Measurements from ENCODE around the gene ECE1. TPM values are rescaled to one million over a fixed set of nuclear protein-coding genes. Genes with fewer than 3 reads are reported as not detected.

ECE1 gene
- total RNA-seq, 2 experiments from 2014 or later: 95.6 to 101 TPM

DNA sequence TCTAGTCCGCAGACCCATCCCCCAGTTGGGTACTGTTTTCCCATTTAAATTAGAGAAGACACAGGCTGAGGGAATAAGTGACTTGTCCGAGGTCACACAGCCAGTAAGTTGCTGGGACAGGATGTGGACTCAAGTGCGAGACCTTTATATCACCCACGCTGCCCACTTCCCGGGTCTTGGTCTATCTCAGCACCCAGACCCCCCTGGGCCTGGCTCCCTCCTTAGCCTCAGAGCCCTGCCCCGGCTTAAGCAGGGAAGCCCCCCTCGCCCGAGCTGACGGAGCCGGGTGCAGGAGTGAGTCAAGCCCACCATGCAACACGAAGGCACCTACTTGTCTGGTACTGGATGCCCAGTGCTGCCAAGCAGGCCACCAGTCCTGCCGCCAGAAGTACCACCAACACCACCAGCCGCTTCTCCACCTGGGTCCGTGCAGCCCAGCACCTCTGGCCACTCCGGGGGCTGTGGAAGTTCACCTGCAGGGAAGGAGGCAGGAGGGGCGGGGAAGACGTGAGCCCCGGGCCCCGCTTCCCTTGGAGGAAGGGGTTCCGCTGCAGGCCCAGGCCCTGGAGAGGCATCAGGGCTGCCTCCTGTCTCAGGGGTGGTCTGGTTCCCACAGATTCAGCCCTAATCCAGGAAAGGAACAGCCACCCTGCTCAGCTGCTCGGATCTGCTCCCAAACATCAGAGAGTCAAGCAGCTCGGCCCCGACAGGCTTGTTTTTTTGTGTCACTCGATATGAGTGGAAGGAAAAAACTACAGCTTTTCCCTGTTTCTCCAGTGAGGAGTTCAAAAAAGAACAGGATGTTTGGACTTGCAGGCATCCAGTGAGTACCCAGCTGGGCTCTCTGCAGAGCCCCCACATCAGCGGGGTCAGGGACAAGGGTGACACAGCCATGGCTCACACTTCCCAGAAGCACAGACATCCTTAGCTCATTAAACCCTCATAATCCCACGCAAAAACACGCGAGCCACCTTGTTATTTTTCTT, 11.1 kb downstream of the ECE1 start:
- H3K27ac Mint-ChIP-seq: peak overlapping the region; percentile 76
- H3K27me3 Mint-ChIP-seq: no peaks in the 10 kb centered on the region
- no peak overlapping the region for H3K4me3 Mint-ChIP-seq
- H3K4me1 Mint-ChIP-seq: peaks cover 42% of the 10 kb centered on the region
- no peak for DNase-seq
- H3K9me3 Mint-ChIP-seq: no peaks in the 10 kb centered on the region
- H3K36me3 Mint-ChIP-seq: peaks cover 29% of the 10 kb centered on the region

DNA sequence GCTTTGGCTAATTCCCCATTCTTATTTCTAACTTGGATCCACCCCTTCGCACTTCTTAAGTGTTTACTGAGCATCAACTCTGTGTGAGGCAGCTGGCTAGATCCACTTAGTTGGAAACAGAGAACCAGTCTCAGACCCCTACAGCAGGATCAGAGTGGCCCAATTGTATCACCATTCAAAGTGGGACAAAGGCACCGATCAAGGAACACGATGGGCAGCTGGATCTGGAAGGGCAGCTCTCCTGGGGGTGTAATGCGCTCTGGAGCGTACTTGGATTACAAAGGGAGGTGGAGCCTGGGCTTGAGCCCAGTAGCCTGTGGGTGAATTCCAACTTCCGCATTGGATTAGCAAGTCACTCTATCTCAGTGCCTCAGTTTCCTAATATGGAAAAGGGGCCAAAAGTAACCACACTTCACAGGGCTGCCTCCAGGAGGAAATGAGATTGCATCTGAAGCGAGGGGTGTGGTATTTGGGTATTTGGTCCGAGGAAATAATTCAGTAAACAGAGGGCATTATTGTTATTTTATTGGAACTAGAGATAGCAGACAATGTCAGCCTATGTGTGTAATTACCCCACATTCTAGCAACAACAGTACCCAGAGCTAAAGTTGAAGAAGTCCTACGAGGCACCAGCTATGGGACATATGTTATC, 11.9 kb downstream of the ECE1 start:
- Mint-ChIP-seq H3K9me3 (no peaks in the 10 kb centered on the region), H3K4me3 (no peak overlapping the region), H3K27me3 (no peaks in the 10 kb centered on the region), H3K36me3 (peaks cover 26% of the 10 kb centered on the region), H3K27ac (no peak overlapping the region), H3K4me1 (peaks cover 40% of the 10 kb centered on the region)
- no peak for DNase-seq

DNA sequence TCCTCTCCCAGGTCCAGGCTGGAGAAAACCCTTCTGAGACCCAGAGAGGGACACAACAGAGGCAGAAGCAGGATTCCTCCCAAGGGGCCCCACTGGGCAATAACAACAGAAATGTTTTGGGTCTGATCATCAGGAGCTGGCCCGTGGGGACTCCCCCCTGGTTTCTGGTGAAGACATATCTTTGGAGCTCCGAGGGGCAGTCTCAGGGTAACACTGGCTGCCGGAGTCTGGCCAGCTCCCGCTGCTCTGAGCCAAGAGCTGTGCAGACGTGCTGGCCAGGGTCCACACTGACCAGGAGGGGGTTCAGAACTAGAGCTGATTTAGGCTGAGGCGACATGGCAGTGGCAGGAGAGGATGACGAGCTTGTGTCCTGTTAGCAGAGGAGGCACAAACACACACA, 13.1 kb downstream of the ECE1 start:
- no peak for DNase-seq
- Mint-ChIP-seq H3K9me3 (no peaks in the 10 kb centered on the region), H3K27ac (peak overlapping the region; percentile 36), H3K36me3 (peaks cover 29% of the 10 kb centered on the region), H3K4me3 (no peak overlapping the region), H3K27me3 (no peaks in the 10 kb centered on the region), H3K4me1 (peaks cover 37% of the 10 kb centered on the region)

DNA sequence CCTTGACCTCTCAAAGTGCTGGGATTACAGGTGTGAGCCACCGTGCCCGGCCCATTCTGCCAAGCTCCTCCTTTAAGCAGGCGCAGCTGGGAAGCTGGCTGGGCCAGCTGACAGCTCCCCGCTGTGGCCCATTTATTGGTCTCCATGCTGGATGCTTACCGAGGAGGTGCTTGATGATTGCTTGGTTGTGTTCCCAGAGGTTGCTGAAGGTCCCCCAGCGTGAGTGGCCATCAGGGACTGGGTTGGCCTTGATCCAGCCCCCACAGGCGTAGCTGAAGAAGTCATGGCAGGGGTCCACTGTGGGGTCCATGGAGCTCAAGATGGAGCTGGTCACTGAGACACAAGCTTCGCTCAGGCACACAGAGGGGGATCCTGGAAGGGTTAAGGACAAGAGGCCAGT, 17.7 kb downstream of the ECE1 start:
- peak overlapping the region; percentile 34 for H3K27ac Mint-ChIP-seq
- peaks cover 47% of the 10 kb centered on the region for H3K36me3 Mint-ChIP-seq
- no peak for DNase-seq
- H3K9me3 Mint-ChIP-seq: no peaks in the 10 kb centered on the region
- H3K27me3 Mint-ChIP-seq: no peaks in the 10 kb centered on the region
- peaks cover 29% of the 10 kb centered on the region for H3K4me1 Mint-ChIP-seq
- H3K4me3 Mint-ChIP-seq: no peak overlapping the region

GRCh38 chr1:21271550-21271949, 18.7 kb downstream of the ECE1 start:
- no peak overlapping the region for H3K27ac Mint-ChIP-seq
- no peaks in the 10 kb centered on the region for H3K9me3 Mint-ChIP-seq
- H3K4me1 Mint-ChIP-seq: peaks cover 28% of the 10 kb centered on the region
- H3K36me3 Mint-ChIP-seq: peaks cover 54% of the 10 kb centered on the region
- DNase-seq: no peak
- H3K27me3 Mint-ChIP-seq: no peaks in the 10 kb centered on the region
- H3K4me3 Mint-ChIP-seq: no peak overlapping the region

GRCh38 chr1:21270086-21270689, 20.1 kb downstream of the ECE1 start:
- Mint-ChIP-seq H3K4me3 (no peak overlapping the region), H3K27me3 (no peaks in the 10 kb centered on the region), H3K36me3 (peaks cover 54% of the 10 kb centered on the region), H3K27ac (peak overlapping the region; percentile 12), H3K9me3 (no peaks in the 10 kb centered on the region), H3K4me1 (peaks cover 19% of the 10 kb centered on the region)
- peak; percentile 78 for DNase-seq

GRCh38 chr1:21269461-21270085, 20.7 kb downstream of the ECE1 start:
- Mint-ChIP-seq H3K9me3 (no peaks in the 10 kb centered on the region), H3K27ac (no peak overlapping the region), H3K4me3 (no peak overlapping the region), H3K36me3 (peaks cover 55% of the 10 kb centered on the region), H3K27me3 (no peaks in the 10 kb centered on the region), H3K4me1 (peaks cover 13% of the 10 kb centered on the region)
- DNase-seq: no peak

- H3K36me3 Mint-ChIP-seq: peaks cover 53% of the 10 kb centered on the region
- no peaks in the 10 kb centered on the region for H3K27me3 Mint-ChIP-seq
- no peak overlapping the region for H3K4me3 Mint-ChIP-seq
- H3K4me1 Mint-ChIP-seq: peaks cover 12% of the 10 kb centered on the region
- H3K9me3 Mint-ChIP-seq: no peaks in the 10 kb centered on the region
- DNase-seq: no peak
- H3K27ac Mint-ChIP-seq: no peak overlapping the region
These were observed 21.7 kb downstream of the ECE1 start for GRCh38 chr1:21268281-21269239.

DNA sequence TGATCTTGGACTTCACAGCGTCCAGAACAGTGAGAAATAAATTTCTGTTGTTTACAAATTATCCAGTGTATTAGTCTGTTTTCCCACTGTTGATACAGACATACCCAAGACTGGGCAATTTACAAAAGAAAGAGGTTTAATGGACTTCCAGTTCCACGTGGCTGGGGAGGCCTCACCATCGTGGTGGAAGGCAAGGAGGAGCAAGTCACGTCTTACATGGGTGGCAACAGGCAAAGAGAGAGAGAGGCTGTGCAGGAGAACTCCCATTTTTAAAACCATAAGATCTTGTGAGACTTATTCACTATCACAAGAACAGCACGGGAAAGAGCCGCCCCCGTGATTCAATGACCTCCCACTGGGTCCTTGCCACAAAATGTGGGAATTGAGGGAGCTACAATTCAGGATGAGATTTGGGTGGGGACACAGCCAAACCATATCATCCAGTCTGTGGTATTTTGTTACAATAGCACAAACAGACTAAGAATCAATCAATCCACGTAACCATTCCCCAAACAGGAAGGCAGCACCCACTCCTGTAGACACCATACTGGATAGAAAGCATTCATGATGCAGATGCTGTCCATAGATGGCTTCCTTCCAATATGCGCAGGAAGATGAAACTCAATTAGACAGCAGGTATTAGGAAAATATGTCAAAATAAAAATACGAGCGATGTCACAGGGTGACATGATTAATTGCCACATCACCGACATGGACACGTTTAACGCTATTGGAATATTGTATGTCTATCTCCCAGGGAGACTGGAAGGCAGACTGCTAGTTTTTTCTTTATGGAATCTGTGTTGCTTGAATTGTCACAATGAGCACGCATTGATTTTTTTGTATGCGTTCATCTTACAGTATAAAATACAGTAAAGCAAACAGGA, 22.8 kb downstream of the ECE1 start:
- Mint-ChIP-seq H3K27ac (peak overlapping the region; percentile 40), H3K4me1 (peaks cover 19% of the 10 kb centered on the region), H3K36me3 (peaks cover 51% of the 10 kb centered on the region), H3K4me3 (no peak overlapping the region), H3K27me3 (no peaks in the 10 kb centered on the region), H3K9me3 (no peaks in the 10 kb centered on the region)
- DNase-seq: no peak

DNA sequence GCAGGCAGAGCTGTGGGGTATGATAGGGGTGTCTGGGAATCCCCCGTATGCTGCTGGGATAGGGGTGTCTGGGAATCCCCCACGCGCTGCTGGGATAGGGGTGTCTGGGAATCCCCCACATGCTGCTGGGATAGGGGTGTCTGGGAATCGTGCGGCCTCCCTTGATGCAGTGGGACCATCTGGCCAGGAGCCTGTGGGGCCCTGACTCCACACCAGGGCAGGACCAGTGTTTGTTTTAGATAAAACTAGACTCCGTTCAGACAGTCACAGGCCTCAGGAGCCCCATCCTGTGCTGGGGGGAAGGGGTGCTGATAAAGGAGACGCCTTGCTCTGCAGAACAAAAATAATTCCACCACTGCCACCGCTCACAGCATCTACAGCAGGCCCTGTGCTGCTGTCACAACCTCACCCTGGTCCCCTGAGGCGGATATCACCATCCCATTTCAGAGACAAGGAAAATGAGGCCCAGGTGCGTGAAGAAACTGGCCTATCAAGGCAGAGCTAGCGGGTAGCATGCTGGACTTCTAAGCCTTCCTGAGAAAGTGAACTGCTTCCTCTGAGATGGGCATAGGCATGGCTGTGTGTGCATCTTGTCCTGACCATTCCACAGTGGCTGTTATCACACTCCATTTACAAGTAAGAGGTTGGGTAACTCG, 24.0 kb downstream of the ECE1 start:
- no peak overlapping the region for H3K27ac Mint-ChIP-seq
- H3K36me3 Mint-ChIP-seq: peaks cover 53% of the 10 kb centered on the region
- H3K9me3 Mint-ChIP-seq: no peaks in the 10 kb centered on the region

DNA sequence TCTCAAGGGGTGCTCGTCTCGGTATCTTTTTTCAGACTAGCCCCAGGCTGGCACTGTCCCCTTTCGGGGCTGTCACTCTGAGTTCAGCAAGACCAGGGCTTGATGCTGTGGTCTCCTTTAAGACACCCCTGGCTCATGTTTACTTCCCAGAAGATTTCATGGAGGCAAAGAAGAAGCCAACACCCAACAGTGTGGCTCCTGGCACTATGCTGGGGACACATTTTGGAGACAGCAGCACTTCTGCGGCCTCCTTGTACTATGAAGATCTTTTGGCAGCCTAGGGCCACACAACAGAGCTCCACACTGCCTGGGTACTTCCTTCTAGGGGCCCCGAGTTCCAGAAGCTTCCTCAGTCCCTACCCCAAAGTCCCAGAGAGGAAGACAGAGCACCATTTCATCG, 24.6 kb downstream of the ECE1 start:
- peaks cover 31% of the 10 kb centered on the region for H3K4me1 Mint-ChIP-seq
- H3K4me3 Mint-ChIP-seq: no peak overlapping the region
- H3K27ac Mint-ChIP-seq: no peak overlapping the region
- H3K9me3 Mint-ChIP-seq: no peaks in the 10 kb centered on the region
- peaks cover 58% of the 10 kb centered on the region for H3K36me3 Mint-ChIP-seq
- H3K27me3 Mint-ChIP-seq: no peaks in the 10 kb centered on the region
- DNase-seq: no peak

More for the DNA sequence above, 24.0 kb downstream of the ECE1 start:
- Mint-ChIP-seq H3K4me1 (peaks cover 29% of the 10 kb centered on the region), H3K27me3 (no peaks in the 10 kb centered on the region), H3K4me3 (no peak overlapping the region)
- no peak for DNase-seq

GRCh38 chr1:21264898-21265297, 25.4 kb downstream of the ECE1 start:
- Mint-ChIP-seq H3K9me3 (no peaks in the 10 kb centered on the region), H3K4me1 (peaks cover 28% of the 10 kb centered on the region), H3K36me3 (peaks cover 59% of the 10 kb centered on the region), H3K27me3 (no peaks in the 10 kb centered on the region), H3K4me3 (no peak overlapping the region), H3K27ac (no peak overlapping the region)
- no peak for DNase-seq

GRCh38 chr1:21263653-21264225, 26.5 kb downstream of the ECE1 start:
- Mint-ChIP-seq H3K9me3 (no peaks in the 10 kb centered on the region), H3K27me3 (no peaks in the 10 kb centered on the region), H3K36me3 (peaks cover 62% of the 10 kb centered on the region), H3K27ac (no peak overlapping the region), H3K4me3 (no peak overlapping the region), H3K4me1 (peaks cover 38% of the 10 kb centered on the region)
- DNase-seq: no peak

All from activated naive CD8-positive, alpha-beta T cell treated with anti-CD3 and anti-CD28 coated beads for 36 hours (primary cell).